ENCODE data around the gene S100A1. TPM values are rescaled to one million over a fixed set of nuclear protein-coding genes. Genes with fewer than 3 reads are reported as not detected.

The S100A1 gene
- total and polyA plus RNA-seq, 12 donors = 685 to 3,035 (median 2,343) TPM

DNA sequence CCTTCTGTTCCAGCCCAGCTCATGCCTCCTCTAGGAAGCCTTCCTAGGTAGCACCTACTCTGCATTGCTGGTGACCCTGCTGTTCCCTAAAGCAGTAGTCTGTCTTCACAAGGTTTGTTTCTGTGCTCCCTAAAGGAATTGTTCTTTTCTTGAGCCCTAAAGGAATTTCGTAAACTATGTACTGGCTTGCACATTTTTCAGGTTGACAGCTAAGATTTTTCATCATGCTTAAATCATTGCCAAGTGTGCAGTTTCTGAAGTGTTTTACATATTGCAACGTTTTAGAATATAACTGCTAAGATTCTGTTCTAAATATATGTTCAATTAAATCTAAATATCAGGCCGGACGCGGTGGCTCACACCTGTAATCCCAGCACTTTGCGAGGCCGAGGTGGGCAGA is 28.4 kb upstream of the S100A1 start:
- H3K27ac ChIP-seq = no peak overlapping the region
- 90 to 93% methylated on average over 7 of the region's 7 CpGs for WGBS, 2 donors
- no peak for DNase-seq

DNA sequence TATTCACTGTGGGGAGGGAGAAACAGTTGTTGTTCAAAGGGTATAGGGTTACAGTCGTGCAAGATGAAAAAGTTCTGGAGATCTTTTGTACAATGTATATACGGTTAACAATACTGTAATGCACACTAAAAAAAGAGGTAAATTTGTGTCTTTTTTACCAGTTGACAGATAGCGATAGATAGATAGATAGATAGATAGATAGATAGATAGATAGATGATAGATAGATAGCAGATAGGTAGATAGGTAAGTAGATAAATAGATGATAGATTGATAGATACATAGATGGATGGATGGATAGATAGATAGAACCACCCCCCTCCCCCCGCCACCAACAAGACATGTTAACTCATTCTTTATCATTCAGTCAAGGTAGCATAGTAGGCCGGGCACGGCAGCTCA is 25.5 kb upstream of the S100A1 start:
- TF ChIP-seq, protein P1, sequence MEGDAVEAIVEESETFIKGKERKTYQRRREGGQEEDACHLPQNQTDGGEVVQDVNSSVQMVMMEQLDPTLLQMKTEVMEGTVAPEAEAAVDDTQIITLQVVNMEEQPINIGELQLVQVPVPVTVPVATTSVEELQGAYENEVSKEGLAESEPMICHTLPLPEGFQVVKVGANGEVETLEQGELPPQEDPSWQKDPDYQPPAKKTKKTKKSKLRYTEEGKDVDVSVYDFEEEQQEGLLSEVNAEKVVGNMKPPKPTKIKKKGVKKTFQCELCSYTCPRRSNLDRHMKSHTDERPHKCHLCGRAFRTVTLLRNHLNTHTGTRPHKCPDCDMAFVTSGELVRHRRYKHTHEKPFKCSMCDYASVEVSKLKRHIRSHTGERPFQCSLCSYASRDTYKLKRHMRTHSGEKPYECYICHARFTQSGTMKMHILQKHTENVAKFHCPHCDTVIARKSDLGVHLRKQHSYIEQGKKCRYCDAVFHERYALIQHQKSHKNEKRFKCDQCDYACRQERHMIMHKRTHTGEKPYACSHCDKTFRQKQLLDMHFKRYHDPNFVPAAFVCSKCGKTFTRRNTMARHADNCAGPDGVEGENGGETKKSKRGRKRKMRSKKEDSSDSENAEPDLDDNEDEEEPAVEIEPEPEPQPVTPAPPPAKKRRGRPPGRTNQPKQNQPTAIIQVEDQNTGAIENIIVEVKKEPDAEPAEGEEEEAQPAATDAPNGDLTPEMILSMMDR (IDR thresholded peaks at IDR 0.05) = no peak
- intact Hi-C loops (cut with DNase I) = no loop called here
- Histone ChIP-seq H3K4me3 (no peak overlapping the region), H3K9me3 (no peaks in the 10 kb centered on the region), H3K36me3 (peaks cover 0 to 43% (median 13%) of the 10 kb centered on the region in 9 donors), H3K27ac (no peak overlapping the region), H3K27me3 (no peaks in the 10 kb centered on the region), H3K4me1 (peaks cover 0 to 29% (median 3%) of the 10 kb centered on the region in 9 donors)
- DNase-seq = no peak
- 92 to 94% methylated on average over 6 of the region's 6 CpGs for WGBS, 2 donors
- no peak for ATAC-seq

More for the DNA sequence above, 28.4 kb upstream of the S100A1 start:
- TF ChIP-seq, protein P1 (IDR thresholded peaks at IDR 0.05) = no peak
- intact Hi-C loops (cut with DNase I) = no loop called here
- Histone ChIP-seq H3K9me3 (no peaks in the 10 kb centered on the region), H3K27me3 (no peaks in the 10 kb centered on the region), H3K36me3 (peaks cover 0 to 15% (median 0%) of the 10 kb centered on the region in 9 donors), H3K4me1 (peaks cover 0 to 19% (median 3%) of the 10 kb centered on the region in 9 donors), H3K4me3 (no peak overlapping the region)
- no peak for ATAC-seq

DNA sequence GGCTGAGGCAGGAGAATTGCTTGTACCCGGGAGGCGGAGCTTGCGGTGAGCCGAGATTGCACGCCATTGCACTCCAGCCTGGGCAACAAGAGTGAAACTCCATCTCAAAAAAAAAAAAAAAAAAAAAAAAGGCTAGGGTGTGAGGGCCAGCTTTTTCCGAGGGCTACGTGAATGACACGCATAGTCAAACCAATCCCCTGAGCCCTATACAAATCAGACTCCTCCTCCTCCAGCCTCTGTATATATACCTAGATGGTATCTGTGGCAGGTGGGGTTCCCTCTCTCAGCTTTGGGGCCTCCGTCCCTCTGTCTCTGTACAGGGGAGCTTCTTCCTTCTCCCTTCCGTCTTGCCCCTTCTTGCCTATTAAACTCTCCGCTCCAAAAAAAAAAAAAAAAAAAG is 22.0 kb upstream of the S100A1 start:
- Histone ChIP-seq H3K4me3 (no peak overlapping the region), H3K27ac (no peak overlapping the region), H3K36me3 (peaks cover 0 to 36% (median 14%) of the 10 kb centered on the region in 9 donors), H3K27me3 (no peaks in the 10 kb centered on the region), H3K4me1 (peaks cover 10 to 46% (median 24%) of the 10 kb centered on the region in 9 donors), H3K9me3 (no peaks in the 10 kb centered on the region)
- TF ChIP-seq, protein P1 (IDR thresholded peaks at IDR 0.05) = no peak
- WGBS, 2 donors = 88 to 95% methylated on average over 10 to 11 of the region's 11 CpGs
- DNase-seq = no peak
- ATAC-seq = no peak
- intact Hi-C loops (cut with DNase I) = loop anchor here in 1 of 10 donors (5.0 kb wide), 1 partner anchor 34 kb away; no protein-coding TSS in a partner anchor

DNA sequence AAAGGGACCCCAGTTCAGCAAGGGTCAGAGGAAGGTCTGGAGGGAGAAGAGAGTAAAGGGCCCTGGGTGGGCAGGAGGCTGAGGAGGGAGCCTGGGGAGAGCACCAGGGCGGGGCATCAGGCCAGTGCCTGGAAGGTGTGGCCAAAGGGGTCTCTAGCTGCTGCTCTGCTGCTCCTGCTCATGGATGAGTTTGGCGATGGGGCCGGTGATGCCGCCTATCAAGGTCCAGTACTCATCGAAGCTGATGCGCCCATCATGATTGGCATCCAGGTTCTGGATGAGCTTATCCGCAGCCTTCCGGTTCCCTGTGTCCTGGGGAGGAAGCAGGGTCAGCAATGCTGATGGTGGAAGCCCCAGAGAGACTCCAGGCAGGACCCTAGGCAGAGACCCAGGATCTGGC is 20.9 kb upstream of the S100A1 start:
- TF ChIP-seq, protein P1 (IDR thresholded peaks at IDR 0.05) = no peak
- ATAC-seq (no peak), DNase-seq (no peak)
- H3K36me3 ChIP-seq = peaks cover 0 to 36% (median 14%) of the 10 kb centered on the region in 9 donors
- no peaks in the 10 kb centered on the region for H3K27me3 ChIP-seq
- H3K4me1 ChIP-seq = peaks cover 10 to 51% (median 34%) of the 10 kb centered on the region in 9 donors
- H3K4me3 ChIP-seq = peak overlapping the region in 8 of 10 donors; percentile 41 to 73 (median 57)
- WGBS, 2 donors = 81 to 84% methylated on average over 8 of the region's 8 CpGs
- H3K9me3 ChIP-seq = no peaks in the 10 kb centered on the region
- intact Hi-C loops (cut with DNase I) = loop anchor here in 1 of 10 donors (5.0 kb wide), 1 partner anchor 35 kb away; no protein-coding TSS in a partner anchor
- H3K27ac ChIP-seq = peak overlapping the region in 9 of 10 donors; percentile 90 to 99 (median 98)
